HUES48 (cell line): ENCODE results near the gene SPACA4.

Experiments
- H3K27ac ChIP-seq: one replicate; pipeline ENCODE4 v1.7.0; 2013; ENCODE audit warnings: low read depth, low read length, inconsistent platforms
- H3K27me3 ChIP-seq: 2 replicates; pipeline ENCODE4 v1.6.1; 2013; ENCODE audit warnings: mild to moderate bottlenecking, low read length; ENCODE audit not compliant: control insufficient read depth, insufficient read depth
- H3K36me3 ChIP-seq: 2 replicates; pipeline ENCODE4 v1.6.1; 2013; ENCODE audit warnings: low read length; ENCODE audit not compliant: control insufficient read depth, insufficient read depth
- H3K4me1 ChIP-seq: 2 replicates; pipeline ENCODE4 v1.6.1; 2013; ENCODE audit warnings: mild to moderate bottlenecking, low read length; ENCODE audit not compliant: control insufficient read depth, insufficient read depth
- H3K4me3 ChIP-seq: 2 replicates; pipeline ENCODE4 v1.5.1; 2013; ENCODE audit warnings: mild to moderate bottlenecking, low read depth, low read length
- H3K9ac ChIP-seq: 2 replicates; pipeline ENCODE4 v1.6.1; 2013; ENCODE audit warnings: mild to moderate bottlenecking, low read depth, low read length, moderate library complexity
- H3K9me3 ChIP-seq: 2 replicates; pipeline ENCODE4 v1.6.1; 2013; ENCODE audit warnings: low read length; ENCODE audit not compliant: control insufficient read depth, insufficient read depth

The SPACA4 gene

GRCh38 chr19:48619692-48620585 lies 13.4 kb downstream of the SPACA4 start:
- Histone ChIP-seq H3K9ac (peak overlapping the region; percentile 67), H3K36me3 (peaks cover 38% of the 10 kb centered on the region), H3K4me1 (peaks cover 33% of the 10 kb centered on the region), H3K27me3 (no peaks in the 10 kb centered on the region), H3K4me3 (peak overlapping the region; percentile 95), H3K9me3 (no peaks in the 10 kb centered on the region), H3K27ac (peak overlapping the region; percentile 95)

- H3K9ac ChIP-seq: peak overlapping the region; percentile 67
- H3K9me3 ChIP-seq: no peaks in the 10 kb centered on the region
- peaks cover 21% of the 10 kb centered on the region for H3K36me3 ChIP-seq
- H3K4me3 ChIP-seq: peak overlapping the region; percentile 64
- peak overlapping the region; percentile 86 for H3K27ac ChIP-seq
- no peaks in the 10 kb centered on the region for H3K27me3 ChIP-seq
- H3K4me1 ChIP-seq: peaks cover 15% of the 10 kb centered on the region
These were observed 17.1 kb downstream of the SPACA4 start for GRCh38 chr19:48623556-48624066.

GRCh38 chr19:48624067-48624594 lies 17.6 kb downstream of the SPACA4 start:
- Histone ChIP-seq H3K27ac (peak overlapping the region; percentile 86), H3K9me3 (no peaks in the 10 kb centered on the region), H3K9ac (peak overlapping the region; percentile 67), H3K27me3 (no peaks in the 10 kb centered on the region), H3K36me3 (peaks cover 22% of the 10 kb centered on the region), H3K4me3 (peak overlapping the region; percentile 80), H3K4me1 (peaks cover 15% of the 10 kb centered on the region)

- peaks cover 18% of the 10 kb centered on the region for H3K4me1 ChIP-seq
- H3K9ac ChIP-seq: 0 out of 2 replicates have a peak overlapping the region, but pooled peaks have one; percentile 62
These were observed 18.5 kb downstream of the SPACA4 start for GRCh38 chr19:48624791-48625723.

GRCh38 chr19:48625891-48626327 lies 19.4 kb downstream of the SPACA4 start:
- no peak overlapping the region for H3K9ac ChIP-seq
- H3K27me3 ChIP-seq: no peaks in the 10 kb centered on the region
- no peaks in the 10 kb centered on the region for H3K9me3 ChIP-seq
- no peak overlapping the region for H3K4me3 ChIP-seq
- H3K4me1 ChIP-seq: peaks cover 24% of the 10 kb centered on the region
- no peak overlapping the region for H3K27ac ChIP-seq
- H3K36me3 ChIP-seq: peaks cover 22% of the 10 kb centered on the region

More at GRCh38 chr19:48624791-48625723, 18.5 kb downstream of the SPACA4 start:
- Histone ChIP-seq H3K4me3 (peak overlapping the region; percentile 80), H3K36me3 (peaks cover 22% of the 10 kb centered on the region), H3K27me3 (no peaks in the 10 kb centered on the region), H3K27ac (peak overlapping the region; percentile 85), H3K9me3 (no peaks in the 10 kb centered on the region)

- peaks cover 17% of the 10 kb centered on the region; the same call in 1 of the 2 replicates for H3K36me3 ChIP-seq
- peak overlapping the region; percentile 66 for H3K27ac ChIP-seq
- H3K9me3 ChIP-seq: no peaks in the 10 kb centered on the region
- H3K27me3 ChIP-seq: no peaks in the 10 kb centered on the region
- H3K4me1 ChIP-seq: peaks cover 30% of the 10 kb centered on the region
- no peak overlapping the region for H3K9ac ChIP-seq
- H3K4me3 ChIP-seq: no peak overlapping the region
These were observed 20.8 kb downstream of the SPACA4 start for GRCh38 chr19:48627201-48627864.

- Histone ChIP-seq H3K27me3 (no peaks in the 10 kb centered on the region), H3K4me1 (peaks cover 30% of the 10 kb centered on the region), H3K36me3 (peaks cover 17% of the 10 kb centered on the region; the same call in 1 of the 2 replicates), H3K9ac (no peak overlapping the region), H3K9me3 (no peaks in the 10 kb centered on the region), H3K4me3 (no peak overlapping the region), H3K27ac (peak overlapping the region; percentile 66)
These were observed 21.3 kb downstream of the SPACA4 start for GRCh38 chr19:48627865-48628314.

GRCh38 chr19:48628486-48629296 lies 22.1 kb downstream of the SPACA4 start:
- Histone ChIP-seq H3K4me1 (peaks cover 24% of the 10 kb centered on the region), H3K4me3 (no peak overlapping the region), H3K9ac (no peak overlapping the region), H3K27me3 (no peaks in the 10 kb centered on the region), H3K9me3 (no peaks in the 10 kb centered on the region), H3K36me3 (peaks cover 20% of the 10 kb centered on the region), H3K27ac (no peak overlapping the region)

- Histone ChIP-seq H3K36me3 (peaks cover 20% of the 10 kb centered on the region), H3K4me3 (peak overlapping the region; percentile 16; the same call in 1 of the 2 replicates), H3K9ac (no peak overlapping the region), H3K9me3 (no peaks in the 10 kb centered on the region), H3K27me3 (no peaks in the 10 kb centered on the region), H3K4me1 (peaks cover 28% of the 10 kb centered on the region), H3K27ac (peak overlapping the region; percentile 92)
These were observed 22.7 kb downstream of the SPACA4 start for GRCh38 chr19:48629297-48629598.
